ENCODE results near the gene GH1.

- TF ChIP-seq CTCF (IDR thresholded peaks at IDR 0.05 in 8 of 11, conservative IDR thresholded peaks at IDR 0.05 in 3 of 11), result no peak
- no peak for TF ChIP-seq POLR2AphosphoS5 (IDR thresholded peaks at IDR 0.05)
- TF ChIP-seq POLR2A (IDR thresholded peaks at IDR 0.05), result no peak
These were observed 8.5 kb downstream of the GH1 start for GRCh38 chr17:63910096-63910495.

All from spleen (tissue), 7 donors.